ENCODE data around the gene TNFRSF18. TPM values are rescaled to one million over a fixed set of nuclear protein-coding genes. Genes with fewer than 3 reads are reported as not detected.

Gene TNFRSF18
- total RNA-seq, 4 donors from 2014 or later, result 0.44 to 2.8 (median 1.7) TPM; not detected in 1

DNA sequence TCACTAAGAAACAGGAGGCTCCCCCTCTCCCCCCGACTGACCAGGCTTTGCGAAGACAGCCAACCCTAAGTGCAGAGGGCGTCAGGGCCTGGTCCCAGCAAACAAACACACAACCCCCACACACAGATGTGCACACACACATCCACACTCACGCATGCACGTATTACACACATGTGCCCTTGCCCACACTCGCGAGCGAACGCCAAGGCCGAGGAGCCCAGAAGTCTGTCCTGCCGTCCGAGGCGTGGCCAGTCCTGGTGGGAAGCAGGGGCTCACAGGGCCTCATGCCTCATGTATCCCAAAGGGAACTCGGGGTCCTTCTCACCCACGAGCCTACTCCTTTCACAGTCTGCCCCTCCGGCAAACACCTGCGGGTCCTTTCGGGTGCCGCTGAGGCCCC is 23.4 kb upstream of the TNFRSF18 start:
- ATAC-seq (ENCODE audit: low FRiP score) (no peak), DNase-seq (ENCODE audit: low spot score) (no peak)
- TF ChIP-seq, protein P1, sequence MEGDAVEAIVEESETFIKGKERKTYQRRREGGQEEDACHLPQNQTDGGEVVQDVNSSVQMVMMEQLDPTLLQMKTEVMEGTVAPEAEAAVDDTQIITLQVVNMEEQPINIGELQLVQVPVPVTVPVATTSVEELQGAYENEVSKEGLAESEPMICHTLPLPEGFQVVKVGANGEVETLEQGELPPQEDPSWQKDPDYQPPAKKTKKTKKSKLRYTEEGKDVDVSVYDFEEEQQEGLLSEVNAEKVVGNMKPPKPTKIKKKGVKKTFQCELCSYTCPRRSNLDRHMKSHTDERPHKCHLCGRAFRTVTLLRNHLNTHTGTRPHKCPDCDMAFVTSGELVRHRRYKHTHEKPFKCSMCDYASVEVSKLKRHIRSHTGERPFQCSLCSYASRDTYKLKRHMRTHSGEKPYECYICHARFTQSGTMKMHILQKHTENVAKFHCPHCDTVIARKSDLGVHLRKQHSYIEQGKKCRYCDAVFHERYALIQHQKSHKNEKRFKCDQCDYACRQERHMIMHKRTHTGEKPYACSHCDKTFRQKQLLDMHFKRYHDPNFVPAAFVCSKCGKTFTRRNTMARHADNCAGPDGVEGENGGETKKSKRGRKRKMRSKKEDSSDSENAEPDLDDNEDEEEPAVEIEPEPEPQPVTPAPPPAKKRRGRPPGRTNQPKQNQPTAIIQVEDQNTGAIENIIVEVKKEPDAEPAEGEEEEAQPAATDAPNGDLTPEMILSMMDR (IDR thresholded peaks at IDR 0.05), result no peak

DNA sequence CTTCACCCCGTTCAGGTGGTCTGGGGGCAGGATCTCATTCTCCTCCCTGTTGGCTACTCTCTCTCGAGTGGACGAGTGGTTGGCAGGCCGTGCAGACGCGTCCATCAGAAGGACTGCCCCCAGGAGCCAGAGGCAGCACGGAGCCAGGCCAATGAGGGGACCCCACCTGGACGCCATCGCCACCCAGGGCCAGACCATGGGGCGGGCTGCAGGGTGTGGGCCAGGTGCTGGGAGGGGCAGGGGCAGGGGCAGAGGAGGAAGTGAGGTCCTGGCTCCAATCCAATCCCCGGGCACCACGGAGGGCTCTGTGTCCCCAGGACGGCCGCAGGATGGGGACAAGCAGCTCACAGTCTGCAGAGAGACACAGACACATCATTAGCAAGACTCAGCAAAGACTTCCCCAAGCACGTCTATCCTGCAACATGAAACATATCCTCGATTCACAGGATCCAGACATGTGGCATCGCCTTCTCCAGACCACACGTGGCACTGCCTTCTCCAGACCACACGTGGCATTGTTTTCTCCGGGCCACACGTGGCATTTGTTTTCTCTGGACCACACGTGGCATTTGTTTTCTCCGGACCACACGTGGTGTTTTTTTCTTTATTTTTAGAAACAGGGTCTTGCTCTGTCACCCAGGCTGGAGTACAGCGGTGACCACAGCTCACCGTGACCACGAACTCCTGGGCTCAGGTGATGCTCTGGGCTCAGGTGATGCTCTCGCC is 22.4 kb upstream of the TNFRSF18 start:
- no peak for DNase-seq (ENCODE audit: low spot score)

DNA sequence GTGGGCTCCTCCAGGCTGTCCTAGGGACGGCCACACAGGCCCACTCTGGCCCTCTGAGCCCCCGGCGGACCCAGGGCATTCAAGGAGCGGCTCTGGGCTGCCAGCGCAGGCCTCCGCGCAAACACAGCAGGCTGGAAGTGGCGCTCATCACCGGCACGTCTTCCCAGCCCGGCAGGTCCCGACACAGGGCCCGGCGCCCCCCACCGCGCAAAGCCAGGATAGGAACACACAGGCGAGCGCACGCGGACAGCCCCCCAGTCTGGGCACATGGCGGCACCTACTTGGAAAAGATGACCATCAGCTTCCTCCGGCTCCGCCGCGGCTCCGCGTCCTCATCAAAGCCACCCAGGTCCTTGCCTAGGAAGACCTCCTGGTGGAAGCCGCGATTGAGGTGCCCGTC is 21.8 kb upstream of the TNFRSF18 start:
- DNase-seq (ENCODE audit: low spot score) (no peak), ATAC-seq (ENCODE audit: low FRiP score) (no peak)
- TF ChIP-seq, protein P1 (IDR thresholded peaks at IDR 0.05), result no peak

More for the DNA sequence above, 22.4 kb upstream of the TNFRSF18 start:
- no peak for ATAC-seq (ENCODE audit: low FRiP score)
- TF ChIP-seq, protein P1 (IDR thresholded peaks at IDR 0.05), result no peak

GRCh38 chr1:1227386-1227785 is 21.0 kb upstream of the TNFRSF18 start:
- ATAC-seq (ENCODE audit: low FRiP score) (no peak), DNase-seq (ENCODE audit: low spot score) (no peak)
- TF ChIP-seq, protein P1 (IDR thresholded peaks at IDR 0.05), result no peak

DNA sequence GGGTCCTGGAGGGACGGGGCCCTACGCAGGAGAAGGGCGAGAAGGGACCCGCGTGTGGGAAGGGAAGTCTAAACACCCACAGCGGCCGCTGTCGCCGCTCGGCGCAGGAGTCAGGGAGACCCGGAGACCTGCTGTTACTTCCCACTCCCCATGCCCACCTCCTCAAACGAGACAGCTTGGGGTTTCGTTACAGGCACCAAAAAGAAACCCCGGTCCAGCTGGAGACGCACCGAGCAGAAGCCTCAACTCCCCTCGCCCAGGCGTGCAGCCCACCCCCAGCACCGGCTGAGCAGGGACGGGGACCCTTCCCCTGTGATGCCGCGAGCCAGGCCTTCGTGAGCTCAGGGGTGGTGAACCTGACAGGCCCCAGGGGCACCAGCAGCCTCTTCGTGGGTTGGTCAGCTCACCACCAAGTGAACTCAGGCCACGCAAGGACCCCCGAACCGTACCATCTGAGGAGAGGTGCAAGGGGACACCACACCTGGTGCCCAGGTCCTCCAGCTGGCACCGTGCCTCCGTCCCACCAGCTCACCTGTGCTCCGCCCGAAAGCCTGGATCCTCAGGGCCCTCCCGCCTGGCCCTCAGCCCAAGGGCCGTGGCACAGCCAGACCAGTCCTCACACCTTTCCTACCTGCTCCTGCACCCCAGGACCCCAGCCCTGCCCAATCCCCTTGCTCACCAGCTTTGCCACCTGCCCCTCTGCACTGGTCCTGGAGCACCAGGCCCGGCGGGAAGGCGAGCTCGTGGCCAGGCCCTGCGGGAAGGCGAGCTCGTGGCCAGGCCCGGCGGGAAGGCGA is 20.4 kb upstream of the TNFRSF18 start:
- ATAC-seq (ENCODE audit: low FRiP score) (no peak), DNase-seq (ENCODE audit: low spot score) (no peak)
- TF ChIP-seq, protein P1 (IDR thresholded peaks at IDR 0.05), result no peak

DNA sequence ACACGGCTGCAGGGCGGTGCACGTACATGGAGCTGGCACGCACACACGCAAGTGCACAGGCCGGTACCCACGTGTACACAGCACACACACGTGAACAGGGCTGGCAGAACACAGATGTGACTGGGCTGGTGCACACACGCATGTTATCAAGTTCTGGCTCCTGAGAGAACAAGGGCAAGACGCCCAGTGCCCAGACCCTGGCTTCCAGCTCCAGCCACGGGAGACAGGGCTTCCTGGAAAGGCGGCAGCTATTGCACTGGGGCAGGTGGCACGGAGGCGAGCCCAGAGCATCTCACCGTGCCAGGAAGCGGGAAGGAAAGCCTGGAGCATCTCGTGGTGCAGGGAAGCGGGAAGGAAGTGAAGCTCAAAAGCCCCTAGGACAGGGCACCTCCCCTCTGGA is 19.5 kb upstream of the TNFRSF18 start:
- no peak for ATAC-seq (ENCODE audit: low FRiP score)
- TF ChIP-seq, protein P1 (IDR thresholded peaks at IDR 0.05), result no peak

More for the DNA sequence above, 19.5 kb upstream of the TNFRSF18 start:
- no peak for DNase-seq (ENCODE audit: low spot score)

Measured in omental fat pad (tissue), 4 donors.